Liver (tissue), 9 donors: Measurements from ENCODE around the gene PFN1. TPM values are rescaled to one million over a fixed set of nuclear protein-coding genes. Genes with fewer than 3 reads are reported as not detected.

Source experiments
- DNase-seq: peaks from one replicate; pipeline ENCODE4 v3.0.0-alpha.2; 2017; ENCODE audit warnings: low spot score
- H3K27ac ChIP-seq, 2 donors: one replicate each; pipeline ENCODE4 v1.7.0; 2013; ENCODE audit warnings: inconsistent platforms in 2 of 2, low read length in 2 of 2, control low read depth in 1 of 2, low read depth in 1 of 2, mild to moderate bottlenecking in 1 of 2
- H3K27me3 ChIP-seq, 4 donors: one replicate each; pipeline versions ENCODE4 v1.6.1 to v1.7.0; 2013; ENCODE audit warnings: low read length in 3 of 4, inconsistent platforms in 1 of 4, mild to moderate bottlenecking in 1 of 4, moderate library complexity in 1 of 4; ENCODE audit not compliant: control insufficient read depth in 4 of 4, insufficient read depth in 4 of 4
- H3K36me3 ChIP-seq, 4 donors: one replicate each; pipeline versions ENCODE4 v1.6.1 to v1.7.0; 2013; ENCODE audit warnings: low read length in 3 of 4, mild to moderate bottlenecking in 3 of 4, low read depth in 1 of 4, moderate library complexity in 1 of 4; ENCODE audit not compliant: control insufficient read depth in 4 of 4, insufficient read depth in 3 of 4
- H3K4me1 ChIP-seq, 4 donors: one replicate each; pipeline versions ENCODE4 v1.6.1 to v1.7.0; 2013; ENCODE audit warnings: low read length in 3 of 4, mild to moderate bottlenecking in 3 of 4, moderate library complexity in 1 of 4; ENCODE audit not compliant: control insufficient read depth in 4 of 4, insufficient read depth in 4 of 4
- H3K4me3 ChIP-seq, 3 donors: one replicate each; pipeline versions ENCODE4 v1.6.1 to v1.7.0; 2013; ENCODE audit warnings: low read length in 3 of 3, control low read depth in 1 of 3, low read depth in 1 of 3, mild to moderate bottlenecking in 1 of 3
- H3K9ac ChIP-seq, 2 donors: one replicate each; pipeline ENCODE4 v1.7.0; 2013; ENCODE audit warnings: low read length in 2 of 2, mild to moderate bottlenecking in 2 of 2, moderate library complexity in 2 of 2, control low read depth in 1 of 2, low read depth in 1 of 2
- H3K9me3 ChIP-seq, 4 donors: one replicate each; pipeline versions ENCODE4 v1.6.1 to v1.7.0; 2013; ENCODE audit warnings: low read length in 3 of 4; ENCODE audit not compliant: control insufficient read depth in 4 of 4
- ATF3 ChIP-seq: IDR thresholded peaks from 2 replicates; pipeline ENCODE4 v1.6.1; 2016; ENCODE audit warnings: antibody characterized with exemption
- EGR1 ChIP-seq, 2 donors: IDR thresholded peaks; 2 replicates each; pipeline ENCODE4 v1.6.1; 2016 to 2018; ENCODE audit warnings: antibody characterized with exemption in 2 of 2, low read depth in 2 of 2
- FOXA1 ChIP-seq: IDR thresholded peaks from 2 replicates; pipeline ENCODE4 v1.6.1; 2016; ENCODE audit warnings: antibody characterized with exemption
- FOXA2 ChIP-seq: IDR thresholded peaks from 2 replicates; pipeline ENCODE4 v1.6.1; 2016; ENCODE audit warnings: antibody characterized with exemption
- GABPA ChIP-seq, 2 donors: IDR thresholded peaks in 1 of 2; conservative IDR thresholded peaks in 1 of 2; 2 replicates each; pipeline ENCODE4 v1.6.1; 2016; ENCODE audit warnings: antibody characterized with exemption in 2 of 2, mild to moderate bottlenecking in 1 of 2, moderate library complexity in 1 of 2
- HNF4A ChIP-seq, 2 donors: conservative IDR thresholded peaks; 2 replicates each; pipeline ENCODE4 v1.6.1; 2016; ENCODE audit warnings: antibody characterized with exemption in 2 of 2, mild to moderate bottlenecking in 2 of 2
- HNF4G ChIP-seq: IDR thresholded peaks from 2 replicates; pipeline ENCODE4 v1.6.1; 2016; ENCODE audit warnings: antibody characterized with exemption
- JUND ChIP-seq, 2 donors: IDR thresholded peaks; 2 replicates each; pipeline ENCODE4 v1.6.1; 2016; ENCODE audit warnings: antibody characterized with exemption in 2 of 2
- MAX ChIP-seq: IDR thresholded peaks from 2 replicates; pipeline ENCODE4 v1.6.1; 2016; ENCODE audit warnings: antibody characterized with exemption
- NR2F2 ChIP-seq: IDR thresholded peaks from 2 replicates; pipeline ENCODE4 v1.6.1; 2016; ENCODE audit warnings: antibody characterized with exemption
- RAD21 ChIP-seq, 2 donors: IDR thresholded peaks; 2 replicates each; pipeline ENCODE4 v1.6.1; 2016; ENCODE audit warnings: antibody characterized with exemption in 2 of 2, mild to moderate bottlenecking in 2 of 2
- RXRA ChIP-seq, 2 donors: IDR thresholded peaks; 2 replicates each; pipeline ENCODE4 v1.6.1; 2017 to 2018; ENCODE audit warnings: antibody characterized with exemption in 2 of 2, mild to moderate bottlenecking in 1 of 2
- SP1 ChIP-seq: IDR thresholded peaks from 2 replicates; pipeline ENCODE4 v1.6.1; 2018; ENCODE audit warnings: antibody characterized with exemption, mild to moderate bottlenecking
- TAF1 ChIP-seq: conservative IDR thresholded peaks from 2 replicates; pipeline ENCODE4 v1.6.1; 2016; ENCODE audit warnings: antibody characterized with exemption, mild to moderate bottlenecking
- YY1 ChIP-seq: IDR thresholded peaks from 2 replicates; pipeline ENCODE4 v1.6.1; 2016; ENCODE audit warnings: antibody characterized with exemption, mild to moderate bottlenecking
- ZBTB33 ChIP-seq: IDR thresholded peaks from 2 replicates; pipeline ENCODE4 v1.6.1; 2016; ENCODE audit warnings: antibody characterized with exemption
- WGBS: extraction: QIAGEN DNeasy Blood & Tissue Kit; methylation state at CpG from one replicate; pipeline ENCODE4 v1.1.7; 2013; 5-methylcytosine and 5-hydroxymethylcytosine counted together
- polyA plus RNA-seq, 2 donors: library from polyadenylated mRNA; stranded (reverse) in 1 of 2; unstranded in 1 of 2; fragments of 200-250 nt in 1 of 2; fragments of >200 nt in 1 of 2; fragmentation: Nextera tagmentation in 1 of 2; extraction: Ambion mirVana in 1 of 2; gene quantifications; one replicate each; pipeline versions ENCODE4 v1.2.1 to v1.2.3, GENCODE V29; 2013 to 2015
- total RNA-seq, 2 donors: library from RNA; depleted of rRNA; stranded (reverse); fragments of >200 nt; gene quantifications; one replicate each; pipeline ENCODE4 v1.2.3, GENCODE V29; 2014
- TF ChIP-seq, protein P1 (sequence below): fragments of 150-350 bp; IDR thresholded peaks from 2 replicates; pipeline ENCODE4 v1.5.1; 2017; ENCODE audit warnings: improper control_type of control experiment, low read depth, low read length; ENCODE audit not compliant: missing input control
- TF ChIP-seq, protein P2 (sequence below): IDR thresholded peaks from 2 replicates; pipeline ENCODE4 v1.6.1; 2016; ENCODE audit warnings: antibody characterized with exemption, mild to moderate bottlenecking
- donor health status: healthy.
- donor health status: healthy.
- donor health status: healthy.
- donor health status: healthy.
- donor health status: healthy.

Gene PFN1
- total and polyA plus RNA-seq, 4 donors: 150 to 672 (median 580) TPM

- WGBS: 47% methylated on average over 5 of the region's 5 CpGs
- no peak for DNase-seq
- TF ChIP-seq GABPA (IDR thresholded peaks at IDR 0.05 in 1 of 2, conservative IDR thresholded peaks at IDR 0.05 in 1 of 2) (no peak), ZBTB33 (no peak), JUND (IDR thresholded peaks at IDR 0.05) (no peak), TAF1 (no peak), NR2F2 (no peak), HNF4A (conservative IDR thresholded peaks at IDR 0.05) (no peak), FOXA2 (no peak), HNF4G (no peak), YY1 (no peak), RAD21 (IDR thresholded peaks at IDR 0.05) (no peak), ATF3 (no peak), EGR1 (IDR thresholded peaks at IDR 0.05; ENCODE audit: low read depth in 2 of 2) (no peak), FOXA1 (no peak), SP1 (no peak), RXRA (IDR thresholded peaks at IDR 0.05) (no peak), MAX (no peak)
- TF ChIP-seq, protein P1, sequence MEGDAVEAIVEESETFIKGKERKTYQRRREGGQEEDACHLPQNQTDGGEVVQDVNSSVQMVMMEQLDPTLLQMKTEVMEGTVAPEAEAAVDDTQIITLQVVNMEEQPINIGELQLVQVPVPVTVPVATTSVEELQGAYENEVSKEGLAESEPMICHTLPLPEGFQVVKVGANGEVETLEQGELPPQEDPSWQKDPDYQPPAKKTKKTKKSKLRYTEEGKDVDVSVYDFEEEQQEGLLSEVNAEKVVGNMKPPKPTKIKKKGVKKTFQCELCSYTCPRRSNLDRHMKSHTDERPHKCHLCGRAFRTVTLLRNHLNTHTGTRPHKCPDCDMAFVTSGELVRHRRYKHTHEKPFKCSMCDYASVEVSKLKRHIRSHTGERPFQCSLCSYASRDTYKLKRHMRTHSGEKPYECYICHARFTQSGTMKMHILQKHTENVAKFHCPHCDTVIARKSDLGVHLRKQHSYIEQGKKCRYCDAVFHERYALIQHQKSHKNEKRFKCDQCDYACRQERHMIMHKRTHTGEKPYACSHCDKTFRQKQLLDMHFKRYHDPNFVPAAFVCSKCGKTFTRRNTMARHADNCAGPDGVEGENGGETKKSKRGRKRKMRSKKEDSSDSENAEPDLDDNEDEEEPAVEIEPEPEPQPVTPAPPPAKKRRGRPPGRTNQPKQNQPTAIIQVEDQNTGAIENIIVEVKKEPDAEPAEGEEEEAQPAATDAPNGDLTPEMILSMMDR: no peak
- TF ChIP-seq, protein P2, sequence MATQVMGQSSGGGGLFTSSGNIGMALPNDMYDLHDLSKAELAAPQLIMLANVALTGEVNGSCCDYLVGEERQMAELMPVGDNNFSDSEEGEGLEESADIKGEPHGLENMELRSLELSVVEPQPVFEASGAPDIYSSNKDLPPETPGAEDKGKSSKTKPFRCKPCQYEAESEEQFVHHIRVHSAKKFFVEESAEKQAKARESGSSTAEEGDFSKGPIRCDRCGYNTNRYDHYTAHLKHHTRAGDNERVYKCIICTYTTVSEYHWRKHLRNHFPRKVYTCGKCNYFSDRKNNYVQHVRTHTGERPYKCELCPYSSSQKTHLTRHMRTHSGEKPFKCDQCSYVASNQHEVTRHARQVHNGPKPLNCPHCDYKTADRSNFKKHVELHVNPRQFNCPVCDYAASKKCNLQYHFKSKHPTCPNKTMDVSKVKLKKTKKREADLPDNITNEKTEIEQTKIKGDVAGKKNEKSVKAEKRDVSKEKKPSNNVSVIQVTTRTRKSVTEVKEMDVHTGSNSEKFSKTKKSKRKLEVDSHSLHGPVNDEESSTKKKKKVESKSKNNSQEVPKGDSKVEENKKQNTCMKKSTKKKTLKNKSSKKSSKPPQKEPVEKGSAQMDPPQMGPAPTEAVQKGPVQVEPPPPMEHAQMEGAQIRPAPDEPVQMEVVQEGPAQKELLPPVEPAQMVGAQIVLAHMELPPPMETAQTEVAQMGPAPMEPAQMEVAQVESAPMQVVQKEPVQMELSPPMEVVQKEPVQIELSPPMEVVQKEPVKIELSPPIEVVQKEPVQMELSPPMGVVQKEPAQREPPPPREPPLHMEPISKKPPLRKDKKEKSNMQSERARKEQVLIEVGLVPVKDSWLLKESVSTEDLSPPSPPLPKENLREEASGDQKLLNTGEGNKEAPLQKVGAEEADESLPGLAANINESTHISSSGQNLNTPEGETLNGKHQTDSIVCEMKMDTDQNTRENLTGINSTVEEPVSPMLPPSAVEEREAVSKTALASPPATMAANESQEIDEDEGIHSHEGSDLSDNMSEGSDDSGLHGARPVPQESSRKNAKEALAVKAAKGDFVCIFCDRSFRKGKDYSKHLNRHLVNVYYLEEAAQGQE: no peak
These were observed 38.1 kb upstream of the PFN1 start for GRCh38 chr17:4986403-4986802.

More at GRCh38 chr17:4986403-4986802, 38.1 kb upstream of the PFN1 start:
- Histone ChIP-seq H3K9me3 (no peaks in the 10 kb centered on the region), H3K4me1 (peaks cover 10 to 21% (median 15%) of the 10 kb centered on the region in 4 donors), H3K4me3 (peak overlapping the region; percentile 18 to 84 (median 78)), H3K27ac (peak overlapping the region; percentile 76 to 81), H3K36me3 (peaks cover 2 to 13% (median 7%) of the 10 kb centered on the region in 4 donors), H3K27me3 (no peaks in the 10 kb centered on the region), H3K9ac (peak overlapping the region in 1 of 2 donors; percentile 87)
